Activated gamma-delta T cell (primary cell): ENCODE data around the gene CFH.
"Not testable (repeated sequence)": the region's sequence is repeated elsewhere in the genome, so short reads cannot be mapped to it uniquely, and the experiment has no call there.

Source experiments
- DNase-seq: peaks from one replicate; lab custom pipeline; 2025; lab: John Stamatoyannopoulos, UW

The CFH gene

DNA sequence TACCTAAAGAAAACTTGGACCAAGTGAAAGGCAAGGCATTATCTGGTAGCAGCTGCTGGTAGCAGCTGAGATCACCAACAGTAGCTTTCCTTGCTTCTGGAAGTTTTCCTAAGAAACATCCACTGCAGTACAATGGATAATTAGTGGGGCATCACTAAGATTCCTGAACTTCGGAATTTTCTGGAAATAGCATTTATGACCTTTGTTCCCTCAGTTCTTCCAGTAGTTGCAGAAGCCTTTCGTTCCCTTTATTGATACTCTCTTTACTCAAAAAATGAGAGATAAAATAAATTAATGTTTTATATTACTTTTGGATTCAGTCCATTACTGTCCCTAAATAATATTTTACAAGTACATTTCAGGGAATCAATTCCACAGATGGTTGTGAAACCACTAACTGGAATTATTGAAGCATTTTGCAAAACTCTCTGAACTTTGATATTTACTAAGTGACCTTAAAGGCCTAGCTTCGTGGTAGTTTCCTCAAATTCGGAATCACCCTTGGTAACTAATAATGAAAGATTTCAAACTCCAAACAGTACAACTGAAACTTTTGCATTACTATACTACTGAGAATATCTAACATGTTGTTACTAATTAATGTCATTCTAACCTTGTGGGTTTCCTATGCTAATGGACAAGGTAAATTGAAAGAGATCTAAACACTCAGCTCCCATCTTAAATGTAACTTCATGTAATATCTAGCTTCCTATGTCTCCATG is 113.3 kb downstream of the CFH start:
- DNase-seq, result not testable (repeated sequence)

DNA sequence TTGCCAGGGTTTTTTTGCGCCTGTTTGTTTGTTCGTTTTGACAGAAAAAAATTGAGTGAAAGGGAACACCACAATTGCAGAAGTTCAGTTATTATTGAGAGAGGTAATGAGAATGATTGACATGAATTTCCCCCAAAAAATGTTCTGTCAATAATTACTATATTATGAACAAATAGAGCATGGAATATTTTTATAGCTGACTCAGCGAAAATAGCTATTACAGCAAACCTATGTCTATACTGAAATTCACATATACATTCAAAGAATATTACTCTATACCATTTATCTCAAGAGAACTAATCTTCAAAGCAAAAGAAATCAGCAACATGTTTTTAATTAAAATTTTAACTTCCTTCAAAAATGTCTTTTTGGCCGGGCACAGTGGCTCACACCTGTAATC is 118.0 kb downstream of the CFH start:
- not testable (repeated sequence) for DNase-seq

DNA sequence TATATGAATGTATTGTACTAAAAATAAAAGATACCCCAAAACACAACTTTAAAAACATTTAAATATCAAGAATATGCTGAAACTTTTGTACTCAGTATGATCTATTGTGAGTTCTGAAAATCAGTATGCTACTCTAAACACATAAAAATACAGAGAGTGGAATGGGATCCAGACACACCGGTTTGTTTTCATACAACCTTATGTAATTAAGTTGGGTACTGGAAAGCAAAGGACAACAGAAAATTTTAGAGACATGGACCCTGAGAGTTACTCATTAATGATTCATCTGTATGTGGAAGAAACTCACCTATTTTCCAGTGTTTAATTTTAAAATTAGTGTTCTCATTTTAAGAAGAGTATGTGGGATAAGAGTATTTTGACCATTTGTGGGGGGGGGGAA is 121.9 kb downstream of the CFH start:
- no peak for DNase-seq

DNA sequence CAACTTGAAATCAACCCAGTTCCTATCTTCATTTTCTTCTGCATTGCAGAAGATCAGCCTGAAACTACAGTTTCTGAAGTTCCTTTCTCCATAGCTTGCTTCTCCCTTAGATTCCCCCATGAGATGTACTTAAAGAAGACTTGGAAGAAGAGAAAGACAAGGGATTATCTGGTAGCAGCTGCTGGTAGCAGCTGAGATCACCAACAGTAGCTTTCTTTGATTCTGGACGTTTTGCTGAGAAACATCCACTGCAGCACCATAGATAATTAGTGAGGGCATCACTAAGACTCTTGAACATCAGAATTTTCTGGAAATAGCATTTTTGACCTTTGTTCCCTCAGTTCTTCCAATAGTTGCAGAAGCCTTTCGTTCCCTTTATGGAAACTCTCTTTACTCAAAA is 122.3 kb downstream of the CFH start:
- no peak for DNase-seq

DNA sequence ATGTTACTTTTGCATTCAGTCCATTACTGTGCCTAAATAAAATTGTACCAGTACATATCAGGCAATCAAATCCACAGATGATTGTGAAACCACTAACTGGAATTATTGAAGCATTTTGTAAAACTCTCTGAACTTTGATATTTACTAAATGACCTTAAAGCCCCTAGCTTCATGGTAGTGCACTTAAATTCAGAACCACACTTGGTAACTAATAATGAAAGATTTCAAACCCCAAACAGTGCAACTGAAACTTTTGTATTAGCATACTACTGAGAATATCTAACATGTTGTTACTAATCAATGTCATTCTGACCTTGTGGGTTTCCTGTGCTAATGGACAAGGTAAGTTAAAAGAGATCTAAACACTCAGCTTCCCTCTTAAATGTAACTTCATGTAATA is 122.8 kb downstream of the CFH start, which contains the start of gene CFHR3:
Gene CFHR3, plus strand, starts transcription at position 238 of the 400 bp plus-strand sequence. Its CDS starts 47 bp downstream, at position 285.
- no peak for DNase-seq

DNA sequence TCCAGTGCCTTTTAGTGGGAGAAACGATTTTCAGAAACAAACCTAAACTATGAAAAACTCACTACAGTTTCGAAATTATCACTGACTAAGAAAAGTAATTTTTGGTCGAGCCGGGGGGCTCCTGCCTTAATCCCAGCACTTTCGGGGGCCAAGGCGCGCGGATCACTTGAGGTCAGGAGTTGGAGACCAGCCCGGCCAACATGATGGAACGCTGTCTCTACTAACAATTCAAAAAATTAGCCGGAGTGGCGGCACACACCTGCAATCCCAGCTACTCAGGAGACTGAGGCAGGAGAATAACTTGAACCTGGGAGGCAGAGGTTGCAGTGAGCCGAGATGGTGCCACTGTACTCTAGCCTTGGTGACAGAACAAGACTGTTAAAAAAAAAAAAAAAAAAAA is 125.8 kb downstream of the CFH start:
- no peak for DNase-seq

DNA sequence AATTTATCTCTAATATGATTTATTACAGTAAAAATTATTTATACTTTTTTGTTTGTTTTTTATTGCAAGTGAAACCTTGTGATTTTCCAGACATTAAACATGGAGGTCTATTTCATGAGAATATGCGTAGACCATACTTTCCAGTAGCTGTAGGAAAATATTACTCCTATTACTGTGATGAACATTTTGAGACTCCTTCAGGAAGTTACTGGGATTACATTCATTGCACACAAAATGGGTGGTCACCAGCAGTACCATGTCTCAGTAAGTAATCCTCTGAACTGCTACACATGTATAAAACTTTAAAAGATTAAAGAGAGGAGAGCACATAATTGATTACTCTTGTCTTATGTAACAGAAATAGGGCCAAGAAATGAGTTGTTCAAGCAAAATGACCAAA is 127.2 kb downstream of the CFH start:
- no peak for DNase-seq

DNA sequence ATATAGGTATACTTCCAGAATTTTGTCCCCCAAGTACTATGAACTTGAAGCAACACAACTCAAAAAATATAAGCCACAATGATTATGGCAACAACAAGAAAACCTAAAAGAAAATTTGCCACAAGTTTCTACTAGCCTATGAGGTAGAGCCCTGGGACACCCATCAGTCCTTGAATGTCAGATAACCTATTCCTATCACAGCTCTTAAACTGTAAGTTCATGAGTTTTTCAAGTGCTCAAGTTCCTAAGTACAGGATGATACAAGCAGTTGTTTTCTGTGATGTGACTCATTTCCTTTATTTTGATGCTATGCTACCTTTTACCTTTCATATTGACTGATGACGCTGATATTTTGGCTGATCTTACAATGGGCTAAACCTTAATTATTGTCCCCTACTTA is 139.4 kb downstream of the CFH start:
- not testable (repeated sequence) for DNase-seq

DNA sequence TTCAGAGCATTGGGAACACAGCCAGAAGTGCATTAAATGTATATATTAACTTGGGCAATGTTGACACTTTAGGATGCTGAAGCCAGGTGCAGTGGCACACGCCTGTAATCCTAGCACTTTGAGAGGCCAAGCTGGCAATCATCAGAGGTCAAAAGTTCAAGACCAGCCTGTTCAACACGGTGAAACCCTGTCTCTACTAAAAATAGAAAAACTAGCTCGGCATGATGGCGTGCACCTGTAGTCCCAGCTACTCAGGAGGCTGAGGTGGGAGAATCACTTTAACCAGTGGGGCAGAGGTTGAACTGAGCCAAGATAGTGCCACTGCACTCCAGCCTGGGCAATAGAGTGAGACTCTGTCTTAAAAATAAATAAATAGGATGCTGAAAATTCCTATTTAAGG is 142.3 kb downstream of the CFH start:
- DNase-seq, result not testable (repeated sequence)
